Mesodermal cell (in vitro differentiated cells): ENCODE results near the gene GRM8.

Experiments
- H3K27ac ChIP-seq: 2 replicates; pipeline ENCODE4 v1.7.0; 2013; ENCODE audit warnings: mild to moderate bottlenecking, low read depth, low read length, moderate library complexity; ENCODE audit not compliant: severe bottlenecking
- H3K36me3 ChIP-seq: 2 replicates; pipeline ENCODE4 v1.7.1; 2013; ENCODE audit warnings: mild to moderate bottlenecking, low read length, moderate library complexity; ENCODE audit not compliant: control insufficient read depth, insufficient read depth
- H3K4me1 ChIP-seq: one replicate; pipeline ENCODE4 v1.7.1; 2013; ENCODE audit warnings: mild to moderate bottlenecking, low read length; ENCODE audit not compliant: insufficient read depth, control insufficient read depth, poor library complexity, severe bottlenecking
- H3K4me3 ChIP-seq: 2 replicates; pipeline ENCODE4 v1.7.0; 2013; ENCODE audit warnings: low read length, control low read depth, mild to moderate bottlenecking; ENCODE audit not compliant: insufficient read depth, poor library complexity, severe bottlenecking; ENCODE audit errors: extremely low read depth
- H3K9me3 ChIP-seq: 2 replicates; pipeline ENCODE4 v1.7.1; 2013; ENCODE audit warnings: mild to moderate bottlenecking, low read length, moderate library complexity; ENCODE audit not compliant: control insufficient read depth
- WGBS, 2 experiments: methylation state at CpG; one replicate each; pipeline ENCODE4 v1.1.5; 2013; ENCODE audit warnings: missing lambda C conversion rate in 2 of 2; ENCODE audit not compliant: insufficient coverage in 2 of 2; 5-methylcytosine and 5-hydroxymethylcytosine counted together

GRM8 gene

DNA sequence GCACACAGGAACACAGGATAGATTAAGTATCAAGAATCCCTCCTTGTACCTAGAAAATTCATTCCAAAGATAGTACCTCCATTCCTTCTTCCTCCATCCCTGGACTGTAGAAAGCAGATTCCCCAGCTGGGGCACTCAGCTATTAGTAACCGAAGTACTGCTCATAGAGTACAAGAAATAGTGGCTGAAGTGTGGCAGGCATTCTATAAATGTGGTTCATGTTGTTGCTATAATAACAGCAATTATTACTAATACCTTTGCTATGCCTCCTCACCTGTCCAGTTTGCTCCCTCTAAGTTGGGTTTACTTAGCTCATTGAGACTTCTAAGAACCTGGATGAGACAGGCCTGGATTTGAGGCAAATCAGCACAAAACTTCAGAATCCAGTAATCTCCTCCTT lies 453.2 kb downstream of the GRM8 start:
- no peaks in the 10 kb centered on the region for H3K9me3 ChIP-seq

DNA sequence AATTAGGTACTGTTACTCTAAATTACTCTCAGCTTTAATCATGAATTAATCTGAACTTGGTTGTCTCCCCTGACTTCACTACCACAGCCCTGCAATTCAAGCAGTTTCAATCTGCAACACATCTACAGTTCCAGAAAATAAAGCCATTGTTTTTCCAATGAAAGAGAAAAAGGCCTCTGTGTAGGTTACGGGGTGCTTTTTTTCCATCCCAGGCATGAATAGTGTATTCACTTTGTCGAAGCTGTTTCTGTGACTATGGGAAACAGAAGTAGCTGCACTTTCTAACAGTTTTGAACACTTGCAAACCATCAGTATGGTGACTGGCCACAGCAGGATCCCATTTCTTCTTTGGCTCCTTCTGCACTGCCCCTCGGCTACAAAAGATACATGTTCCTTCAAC lies 460.2 kb downstream of the GRM8 start:
- no peaks in the 10 kb centered on the region for H3K36me3 ChIP-seq
- H3K4me3 ChIP-seq, result no peak overlapping the region
- 57 to 75% methylated on average over 2 to 3 of the region's 3 CpGs for WGBS, 2 experiments
- no peaks in the 10 kb centered on the region for H3K9me3 ChIP-seq
- no peak overlapping the region for H3K27ac ChIP-seq
- peaks cover 6% of the 10 kb centered on the region for H3K4me1 ChIP-seq

More for the DNA sequence above, 453.2 kb downstream of the GRM8 start:
- Histone ChIP-seq H3K36me3 (no peaks in the 10 kb centered on the region), H3K4me1 (peaks cover 8% of the 10 kb centered on the region), H3K27ac (no peak overlapping the region), H3K4me3 (no peak overlapping the region)
- no CpG with 5 or more reads among the region's 1 CpG for WGBS, 2 experiments

DNA sequence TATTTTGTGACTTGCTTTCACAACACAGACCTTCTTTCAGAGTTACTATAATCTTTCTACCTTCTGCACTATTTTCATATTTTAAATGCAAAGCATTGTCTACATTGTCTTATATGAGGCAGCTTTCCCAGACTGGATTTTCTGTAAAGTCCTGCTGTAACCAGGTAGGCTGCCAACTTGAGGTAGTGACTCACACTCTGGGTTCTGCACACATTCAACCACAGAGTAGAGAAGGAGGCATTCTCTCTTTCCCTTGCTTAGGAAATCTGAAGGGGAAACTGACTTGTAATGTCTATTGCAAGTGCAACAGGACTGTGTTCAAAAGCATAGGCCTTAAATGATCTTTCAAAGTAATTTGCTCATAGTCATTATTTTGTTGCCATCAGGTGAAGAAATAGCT lies 461.4 kb downstream of the GRM8 start:
- H3K4me1 ChIP-seq, result peaks cover 6% of the 10 kb centered on the region
- H3K36me3 ChIP-seq, result no peaks in the 10 kb centered on the region
- no peak overlapping the region for H3K4me3 ChIP-seq
- H3K9me3 ChIP-seq, result no peaks in the 10 kb centered on the region
- H3K27ac ChIP-seq, result no peak overlapping the region

DNA sequence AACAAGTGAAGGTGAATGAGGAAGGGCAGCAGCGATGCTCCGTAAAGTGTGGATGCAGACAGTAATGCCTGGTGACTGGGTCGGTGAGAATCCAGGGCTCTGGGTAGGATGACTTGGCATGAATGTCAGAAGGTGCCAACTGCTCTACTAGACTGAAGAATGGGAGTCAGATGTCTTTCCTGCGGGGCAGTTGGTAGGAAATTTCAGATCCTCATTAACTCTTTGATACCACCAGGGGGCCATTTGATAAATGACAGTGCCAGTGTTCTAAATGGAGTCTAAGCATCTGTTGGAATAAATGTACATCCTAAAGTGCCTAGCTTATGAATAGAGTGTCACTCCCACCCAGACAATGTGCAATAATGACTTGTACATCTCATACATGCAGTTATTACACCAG lies 462.0 kb downstream of the GRM8 start:
- Histone ChIP-seq H3K36me3 (no peaks in the 10 kb centered on the region), H3K9me3 (no peaks in the 10 kb centered on the region), H3K27ac (no peak overlapping the region), H3K4me3 (no peak overlapping the region), H3K4me1 (peaks cover 6% of the 10 kb centered on the region)
- 96 to 100% methylated on average over 2 to 3 of the region's 4 CpGs for WGBS, 2 experiments

DNA sequence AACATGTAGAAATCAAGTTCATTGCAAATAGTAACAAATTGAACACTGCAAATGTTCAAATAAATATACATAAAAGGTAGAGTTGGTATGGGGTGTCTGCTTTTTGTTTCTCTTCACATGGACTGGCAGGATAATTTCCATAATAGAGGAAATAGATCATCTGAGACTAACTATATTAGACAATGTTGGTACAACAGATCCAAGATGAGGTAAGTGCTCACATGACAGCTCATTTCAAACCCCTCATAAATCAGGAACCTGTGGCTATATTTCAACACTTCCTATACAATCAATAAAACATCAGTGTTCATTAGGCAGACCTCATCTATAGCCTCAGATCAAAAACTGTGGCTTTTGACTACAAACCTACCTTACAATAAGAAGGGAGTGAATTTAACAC lies 469.1 kb downstream of the GRM8 start:
- no peaks in the 10 kb centered on the region for H3K36me3 ChIP-seq
- H3K4me1 ChIP-seq, result no peaks in the 10 kb centered on the region
- no peak overlapping the region for H3K4me3 ChIP-seq
- H3K27ac ChIP-seq, result no peak overlapping the region
- no peaks in the 10 kb centered on the region for H3K9me3 ChIP-seq

DNA sequence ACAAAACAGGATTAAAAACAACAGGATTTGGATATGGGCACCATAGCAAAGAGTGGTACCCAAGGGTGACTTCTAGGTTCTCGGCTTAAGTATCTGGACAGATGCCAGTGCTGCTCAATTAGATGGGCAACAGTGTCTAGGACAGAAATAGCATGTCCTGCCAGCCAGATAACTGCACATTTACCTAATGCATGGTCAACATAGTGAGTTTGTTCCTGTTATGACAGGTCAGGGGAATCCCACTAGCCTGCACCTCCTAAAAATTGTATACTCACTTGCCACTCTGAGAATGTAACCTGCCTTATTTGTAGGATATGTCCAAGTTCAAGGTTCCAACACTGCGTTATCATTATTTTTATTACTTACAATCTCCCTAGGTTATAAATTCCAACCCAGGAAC lies 471.7 kb downstream of the GRM8 start:
- 83 to 100% methylated on average over 1 of the region's 2 CpGs for WGBS, 2 experiments
- Histone ChIP-seq H3K36me3 (no peaks in the 10 kb centered on the region), H3K9me3 (no peaks in the 10 kb centered on the region), H3K4me1 (no peaks in the 10 kb centered on the region), H3K27ac (no peak overlapping the region), H3K4me3 (no peak overlapping the region)

DNA sequence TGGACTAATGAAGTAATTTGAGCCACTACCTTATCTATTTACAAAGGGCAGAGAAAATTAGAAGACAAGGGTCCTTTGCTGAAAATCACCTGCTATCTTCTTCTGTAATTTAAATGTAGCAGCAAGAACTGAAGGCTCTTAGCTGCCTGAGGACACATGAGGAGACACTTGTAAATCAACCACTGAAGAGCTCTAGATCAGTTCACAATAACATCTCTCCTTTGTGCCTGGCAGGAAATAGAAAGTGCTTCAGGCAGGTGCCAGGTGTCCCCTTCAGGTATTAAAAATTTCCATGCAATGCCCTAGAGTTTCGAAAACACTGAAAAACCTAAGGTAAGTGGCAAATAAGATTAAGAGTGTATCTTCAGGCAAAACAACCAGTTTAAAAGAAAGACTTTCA lies 474.6 kb downstream of the GRM8 start:
- Histone ChIP-seq H3K4me3 (no peak overlapping the region), H3K27ac (no peak overlapping the region), H3K9me3 (no peaks in the 10 kb centered on the region), H3K4me1 (no peaks in the 10 kb centered on the region), H3K36me3 (no peaks in the 10 kb centered on the region)
- WGBS, 2 experiments, result 100% methylated on average over 1 of the region's 1 CpG; no CpG with 5 or more reads in 1 of the 2 experiments

DNA sequence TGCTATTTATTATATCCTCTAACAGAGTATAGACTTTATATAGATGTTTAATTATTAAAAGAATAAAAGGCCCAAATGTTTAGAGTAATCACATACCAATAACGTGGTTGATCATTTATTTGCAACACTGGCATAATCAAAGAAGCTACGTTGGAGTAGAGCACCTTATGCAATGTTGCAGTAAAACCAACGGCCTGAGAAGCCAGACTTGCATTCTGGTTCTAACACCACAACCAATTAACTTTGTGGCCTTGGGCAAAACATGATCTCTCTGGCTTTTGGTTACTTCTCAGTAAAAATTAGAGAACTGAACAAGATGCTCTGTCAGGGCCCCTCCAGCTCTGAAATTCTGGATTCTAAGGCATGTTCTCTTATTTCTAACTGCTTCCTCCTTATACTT lies 476.2 kb downstream of the GRM8 start:
- 100% methylated on average over 2 to 3 of the region's 3 CpGs for WGBS, 2 experiments
- no peaks in the 10 kb centered on the region for H3K4me1 ChIP-seq
- no peaks in the 10 kb centered on the region for H3K9me3 ChIP-seq
- H3K36me3 ChIP-seq, result no peaks in the 10 kb centered on the region
- H3K4me3 ChIP-seq, result no peak overlapping the region
- no peak overlapping the region for H3K27ac ChIP-seq

DNA sequence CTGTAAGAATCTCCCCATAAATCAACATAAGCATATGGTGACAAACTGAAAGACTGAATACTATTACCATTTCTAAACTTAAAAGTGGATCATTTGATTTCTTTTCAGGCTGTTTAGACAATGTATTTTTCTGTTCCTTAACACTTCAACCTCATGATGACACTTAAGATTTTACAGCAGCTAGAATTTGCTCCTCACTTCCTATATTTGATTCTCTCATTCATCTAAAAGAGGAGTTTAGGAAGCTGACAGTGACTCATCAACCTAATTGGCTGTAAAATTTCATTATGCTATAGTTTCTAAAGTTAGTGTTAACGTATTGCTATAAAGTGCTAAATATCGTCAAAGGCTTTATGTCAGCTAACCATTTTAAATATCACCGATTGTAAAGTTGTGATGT lies 478.7 kb downstream of the GRM8 start:
- no peaks in the 10 kb centered on the region for H3K36me3 ChIP-seq
- H3K9me3 ChIP-seq, result no peaks in the 10 kb centered on the region
- no peak overlapping the region for H3K27ac ChIP-seq
- no peak overlapping the region for H3K4me3 ChIP-seq
- WGBS, 2 experiments, result 100% methylated on average over 1 of the region's 3 CpGs; no CpG with 5 or more reads in 1 of the 2 experiments
- H3K4me1 ChIP-seq, result no peaks in the 10 kb centered on the region

DNA sequence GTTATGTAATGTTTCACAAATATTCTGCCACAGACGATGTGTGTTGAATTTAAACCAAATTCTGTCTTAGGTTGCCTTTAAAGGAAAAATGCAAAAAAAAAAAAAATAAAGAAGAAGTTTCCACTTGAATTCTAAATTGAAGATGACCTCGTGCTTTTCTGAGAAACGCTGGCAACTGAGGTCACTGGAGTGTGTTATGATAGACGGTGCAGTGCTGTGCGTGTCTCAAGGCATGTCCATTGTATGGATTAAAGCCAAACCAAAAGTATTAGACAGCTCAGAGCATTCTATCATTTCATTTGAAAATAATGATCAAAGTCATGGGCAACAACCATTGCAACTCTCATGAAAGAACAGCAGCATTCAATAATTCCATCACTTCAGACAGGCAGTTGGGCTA lies 483.9 kb downstream of the GRM8 start:
- no peaks in the 10 kb centered on the region for H3K4me1 ChIP-seq
- 95 to 100% methylated on average over 3 to 4 of the region's 5 CpGs for WGBS, 2 experiments
- no peaks in the 10 kb centered on the region for H3K36me3 ChIP-seq
- H3K4me3 ChIP-seq, result no peak overlapping the region
- no peaks in the 10 kb centered on the region for H3K9me3 ChIP-seq
- no peak overlapping the region for H3K27ac ChIP-seq

DNA sequence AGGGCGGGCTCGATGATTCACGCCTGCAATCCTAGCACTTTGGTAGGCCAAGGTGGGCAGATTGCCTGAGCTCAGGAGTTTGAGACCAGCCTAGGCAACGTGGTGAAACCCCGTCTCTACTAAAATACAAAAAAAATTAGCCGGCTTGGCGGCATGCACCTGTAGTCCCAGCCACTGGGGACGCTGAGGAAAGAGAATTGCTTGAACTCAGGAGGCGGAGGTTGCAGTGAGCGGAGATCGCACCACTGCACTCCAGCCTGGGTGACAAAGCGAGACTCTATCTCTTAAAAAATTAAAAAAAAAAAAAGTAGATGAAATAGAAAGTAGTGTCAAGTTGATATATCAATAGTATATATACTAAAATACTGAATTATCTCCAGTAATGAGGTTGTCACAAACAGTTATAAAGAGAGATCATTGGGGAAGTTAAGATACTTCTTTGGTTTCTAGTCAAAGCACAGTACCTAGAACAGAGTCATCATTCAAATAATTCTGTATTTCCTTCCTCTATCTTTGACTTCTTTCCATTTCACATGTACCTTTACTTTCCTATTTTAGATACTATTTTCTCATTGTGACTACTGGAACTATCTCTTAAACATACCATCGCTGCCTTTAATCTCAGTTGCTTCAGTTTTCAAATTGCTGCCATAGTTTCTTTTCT lies 491.7 kb downstream of the GRM8 start:
- Histone ChIP-seq H3K4me3 (no peak overlapping the region), H3K9me3 (no peaks in the 10 kb centered on the region), H3K36me3 (no peaks in the 10 kb centered on the region), H3K4me1 (no peaks in the 10 kb centered on the region), H3K27ac (no peak overlapping the region)
- 90 to 93% methylated on average over 4 to 5 of the region's 13 CpGs for WGBS, 2 experiments
